HL-60 (cell line): ENCODE data around the gene CNGB1.

ENCODE experiments used
- CTCF ChIP-seq: IDR thresholded peaks from one replicate; pipeline ENCODE4 v1.5.1; 2011; ENCODE audit warnings: low read length, control low read depth, inconsistent platforms; ENCODE audit not compliant: insufficient read depth
- GABPA ChIP-seq: IDR thresholded peaks from 2 replicates; pipeline ENCODE4 v1.6.1; 2012; ENCODE audit warnings: low read depth

GRCh38 chr16:57926041-57926440 is 44.9 kb downstream of the CNGB1 start:
- TF ChIP-seq CTCF (no peak), GABPA (no peak)
